Right lobe of liver (tissue), 4 donors: ENCODE data around the gene CREBBP.

Source experiments
- CTCF ChIP-seq, 4 donors: fragments of 200-600 bp in 3 of 4; fragments of 450-650 bp in 1 of 4; IDR thresholded peaks; one replicate each; pipeline versions ENCODE4 v1.5.1 to v1.8.0; 2016 to 2022; ENCODE audit warnings: antibody characterized with exemption in 4 of 4, mild to moderate bottlenecking in 2 of 4
- POLR2A ChIP-seq: fragments of 450-650 bp; IDR thresholded peaks from one replicate; pipeline ENCODE4 v1.6.1; 2017; ENCODE audit warnings: antibody characterized with exemption, mild to moderate bottlenecking
- donor health status: DM: no; HTN: no; CAD: no.
- donor health status: DM: no; HTN: no; CAD: no.
- donor health status: DM: no; HTN: yes; CAD: no.

GRCh38 chr16:3767333-3767986, 113.1 kb downstream of the CREBBP start:
- TF ChIP-seq CTCF (IDR thresholded peaks at IDR 0.05) = no peak
- TF ChIP-seq POLR2A = no peak
